Heart left ventricle (tissue), 16 donors: Measurements from ENCODE around the gene GNG8. TPM values are rescaled to one million over a fixed set of nuclear protein-coding genes. Genes with fewer than 3 reads are reported as not detected.

Experiments
- ATAC-seq, 4 donors: fragments of 200-7000 bp; cut with Tn5 transposase; one replicate each; pipeline ENCODE4 v1.9.1; 2020 to 2022; ENCODE audit warnings: moderate library complexity in 4 of 4, mild to moderate bottlenecking in 3 of 4, moderate number of reproducible peaks in 1 of 4
- DNase-seq, 5 donors: peaks; one replicate each; pipeline ENCODE4 v3.0.0-alpha.2; 2020
- H3K27ac ChIP-seq, 12 donors: fragments of 200-600 bp; sonication (generic) in 4 of 12; one replicate each; pipeline versions ENCODE4 v1.5.0 to v1.8.0; 2016 to 2022; ENCODE audit warnings: mild to moderate bottlenecking in 2 of 12
- H3K27me3 ChIP-seq, 9 donors: fragments of 200-600 bp; sonication (generic) in 2 of 9; one replicate each; pipeline versions ENCODE4 v1.5.1 to v1.8.0; 2016 to 2022; ENCODE audit warnings: mild to moderate bottlenecking in 3 of 9
- H3K36me3 ChIP-seq, 9 donors: fragments of 200-600 bp; sonication (generic) in 2 of 9; one replicate each; pipeline versions ENCODE4 v1.5.0 to v1.8.0; 2018 to 2022; ENCODE audit warnings: mild to moderate bottlenecking in 2 of 9
- H3K4me1 ChIP-seq, 12 donors: fragments of 200-600 bp; sonication (generic) in 4 of 12; one replicate each; pipeline versions ENCODE4 v1.5.0 to v1.8.0; 2016 to 2022; ENCODE audit warnings: mild to moderate bottlenecking in 3 of 12
- H3K4me3 ChIP-seq, 12 donors: fragments of 200-600 bp; sonication (generic) in 4 of 12; one replicate each; pipeline versions ENCODE4 v1.5.0 to v1.8.0; 2017 to 2022; ENCODE audit warnings: mild to moderate bottlenecking in 9 of 12, moderate library complexity in 4 of 12
- H3K9me3 ChIP-seq, 12 donors: fragments of 200-600 bp; sonication (generic) in 4 of 12; one replicate each; pipeline versions ENCODE4 v1.5.0 to v1.8.0; 2016 to 2022; ENCODE audit warnings: mild to moderate bottlenecking in 1 of 12
- POLR2A ChIP-seq, 2 donors: fragments of 450-650 bp; IDR thresholded peaks; one replicate each; pipeline ENCODE4 v1.6.1; 2017; ENCODE audit warnings: antibody characterized with exemption in 2 of 2, mild to moderate bottlenecking in 2 of 2, moderate library complexity in 2 of 2
- whole genome bisulfite sequencing, 4 donors: extraction: QIAGEN DNeasy Blood & Tissue Kit in 2 of 4; methylation state at CpG; one replicate each; pipeline versions ENCODE4 v1.1.5 to v1.1.7; 2013 to 2018; 5-methylcytosine and 5-hydroxymethylcytosine counted together
- intact Hi-C, 10 donors: fragments of 100-400 bp; cut with DNase I; formaldehyde crosslinking; loops; one replicate each; pipeline versions ENCODE4 v1.11.1 to v1.14.2; 2022
- polyA plus RNA-seq, 2 donors: library from polyadenylated mRNA; stranded (reverse); fragments of 200-250 nt; gene quantifications; one replicate each; pipeline ENCODE4 v1.2.3, GENCODE V29; 2013
- total RNA-seq, 9 donors: library from RNA; depleted of rRNA in 2 of 9; stranded (reverse); fragments of >200 nt in 2 of 9; fragmentation: NEBNext Ultra II Directional in 3 of 9; extraction: Animal tissue kit (Norgen Biotek cat#: 25700) in 3 of 9; gene quantifications; one replicate each; pipeline versions ENCODE4 v1.1.0 to v1.2.4, GENCODE V29; 2016 to 2023
- TF ChIP-seq, protein P1 (sequence below), 12 donors: fragments of 200-600 bp; sonication (generic) in 4 of 12; IDR thresholded peaks; one replicate each; pipeline versions ENCODE4 v1.5.0 to v1.8.0; 2018 to 2022; ENCODE audit warnings: antibody characterized with exemption in 12 of 12, mild to moderate bottlenecking in 5 of 12
- donor health status: ischemic (EF 13 %, LVEDD 7.1; RV severe dilation, severe dysfunction).
- donor health status: healthy with polysubstance abuse.
- donor health status: DM: no; HTN: yes; CAD: no.
- donor health status: DM: no; HTN: no; CAD: no.
- donor health status: ischemic (EF 25% LVEDD 6.9; RV normal size, moderate dysfunction).
- donor health status: ischemic (EF 25% LVEDD 5.7; RV mildly dilated, moderate dysfunction).
- donor health status: healthy.
- donor health status: DM: yes; HTN: yes; CAD: no.
- donor health status: ischemic (EF 35%, LVEDD 5.7; RV mildly dilated, moderate dysfunction).
- donor health status: nonischemic (EF 11% LVEDD 7.7; RV severe dilation, severe dysfunction).
- donor health status: DM: yes; HTN: yes; CAD: no.
- donor health status: PGD.
- donor health status: ischemic (EF 29% LVEDD 5.4; RV normal size, mild dysfunction).
- donor health status: nonischemic (EF 23%, LVEDD 6.1; RV moderate dilation, normal function).

Gene GNG8
- total and polyA plus RNA-seq, 11 donors = not detected

DNA sequence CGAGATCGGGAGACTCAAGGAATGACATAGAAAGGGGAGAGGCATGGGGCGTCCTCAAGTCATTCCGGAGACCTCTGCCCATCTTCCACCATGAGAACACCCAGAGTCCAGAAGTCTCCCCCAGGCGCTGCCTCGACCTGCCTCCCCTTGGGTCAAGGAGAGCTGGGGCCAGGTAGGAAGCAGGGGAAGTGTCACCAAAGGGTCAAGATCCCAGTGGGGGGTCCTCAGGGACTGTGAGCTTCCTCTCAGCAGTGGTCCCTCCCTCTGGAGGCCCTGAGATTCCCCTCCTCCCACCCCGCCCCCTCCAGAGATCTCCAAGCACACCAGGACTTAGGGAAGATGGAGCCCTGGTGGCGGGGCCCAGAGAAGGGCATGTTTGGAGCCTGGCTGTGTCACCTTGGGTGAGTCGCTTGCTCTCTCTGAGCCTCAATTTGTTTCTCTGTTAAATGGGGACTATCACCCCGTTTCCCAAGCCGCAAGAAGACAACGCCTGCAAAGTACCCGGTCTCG lies 24.1 kb upstream of the GNG8 start:
- no peak for ATAC-seq
- peak in 3 of 5 donors; percentile 25 to 54 (median 43) for DNase-seq
- no peak for TF ChIP-seq POLR2A (IDR thresholded peaks at IDR 0.05)
- TF ChIP-seq, protein P1, sequence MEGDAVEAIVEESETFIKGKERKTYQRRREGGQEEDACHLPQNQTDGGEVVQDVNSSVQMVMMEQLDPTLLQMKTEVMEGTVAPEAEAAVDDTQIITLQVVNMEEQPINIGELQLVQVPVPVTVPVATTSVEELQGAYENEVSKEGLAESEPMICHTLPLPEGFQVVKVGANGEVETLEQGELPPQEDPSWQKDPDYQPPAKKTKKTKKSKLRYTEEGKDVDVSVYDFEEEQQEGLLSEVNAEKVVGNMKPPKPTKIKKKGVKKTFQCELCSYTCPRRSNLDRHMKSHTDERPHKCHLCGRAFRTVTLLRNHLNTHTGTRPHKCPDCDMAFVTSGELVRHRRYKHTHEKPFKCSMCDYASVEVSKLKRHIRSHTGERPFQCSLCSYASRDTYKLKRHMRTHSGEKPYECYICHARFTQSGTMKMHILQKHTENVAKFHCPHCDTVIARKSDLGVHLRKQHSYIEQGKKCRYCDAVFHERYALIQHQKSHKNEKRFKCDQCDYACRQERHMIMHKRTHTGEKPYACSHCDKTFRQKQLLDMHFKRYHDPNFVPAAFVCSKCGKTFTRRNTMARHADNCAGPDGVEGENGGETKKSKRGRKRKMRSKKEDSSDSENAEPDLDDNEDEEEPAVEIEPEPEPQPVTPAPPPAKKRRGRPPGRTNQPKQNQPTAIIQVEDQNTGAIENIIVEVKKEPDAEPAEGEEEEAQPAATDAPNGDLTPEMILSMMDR (IDR thresholded peaks at IDR 0.05) = no peak
- H3K4me1 ChIP-seq = peaks cover 0 to 32% (median 21%) of the 10 kb centered on the region in 12 donors
- H3K27me3 ChIP-seq = peaks cover 0 to 24% (median 0%) of the 10 kb centered on the region in 9 donors
- H3K27ac ChIP-seq = peak overlapping the region in 8 of 12 donors; percentile 43 to 94 (median 80)
- intact Hi-C loops = loop anchor here in 6 of 10 donors (5.0 to 10.0 kb wide), 3 partner anchors 125 to 135 kb away; no protein-coding TSS in a partner anchor
- WGBS, 4 donors = 1 to 7% (median 4%) methylated on average over 6 to 14 of the region's 14 CpGs
- H3K4me3 ChIP-seq = peak overlapping the region; percentile 46 to 79 (median 70)
- H3K36me3 ChIP-seq = peaks cover 0 to 6% (median 0%) of the 10 kb centered on the region in 9 donors
- no peaks in the 10 kb centered on the region for H3K9me3 ChIP-seq

DNA sequence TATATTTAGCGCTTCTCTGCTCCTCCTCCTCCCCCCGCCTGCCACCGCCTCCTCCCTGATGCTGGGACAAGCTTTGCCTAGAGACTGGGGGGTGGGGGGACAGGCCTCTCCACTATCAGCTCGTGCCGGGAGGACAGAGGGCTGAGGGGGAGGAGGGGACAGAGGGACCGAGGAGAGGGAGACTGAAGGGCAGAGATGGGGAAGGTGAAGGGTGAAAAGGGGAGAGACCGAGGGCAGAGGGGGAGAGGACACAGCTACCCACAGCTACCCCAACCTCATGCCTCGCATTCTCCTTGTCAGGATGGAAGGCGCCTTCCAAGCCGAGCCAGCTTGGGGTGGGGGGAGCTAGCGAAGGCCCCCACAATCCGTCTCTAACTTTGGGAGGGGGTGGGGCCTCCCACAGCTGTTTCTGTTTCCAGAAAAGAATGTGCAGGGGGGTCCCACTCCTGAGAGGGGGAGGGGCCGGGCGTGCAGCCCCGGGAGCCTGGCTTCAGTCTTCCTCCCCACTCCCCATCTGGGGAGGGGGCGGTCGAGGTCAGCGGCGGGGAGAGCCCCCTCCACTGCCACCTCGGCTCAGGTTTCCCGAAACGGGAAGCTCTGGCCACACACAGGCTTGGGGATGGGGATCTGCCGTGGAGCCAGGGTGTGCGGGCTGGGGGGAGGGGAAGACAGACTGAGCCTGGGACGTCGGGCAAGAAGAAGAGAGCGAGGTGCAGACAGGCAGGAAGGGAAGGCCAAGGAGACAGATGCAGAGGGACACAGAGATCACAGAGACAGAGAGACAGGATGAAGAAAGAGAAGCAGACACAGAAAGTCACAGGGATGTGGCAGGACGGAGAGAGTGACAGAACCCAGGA lies 23.4 kb upstream of the GNG8 start:
- Histone ChIP-seq H3K4me3 (peak overlapping the region; percentile 46 to 79 (median 70)), H3K27ac (peak overlapping the region in 8 of 12 donors; percentile 43 to 94 (median 80)), H3K27me3 (peaks cover 0 to 24% (median 0%) of the 10 kb centered on the region in 9 donors), H3K9me3 (no peaks in the 10 kb centered on the region), H3K36me3 (peaks cover 0 to 6% (median 0%) of the 10 kb centered on the region in 9 donors), H3K4me1 (peaks cover 0 to 33% (median 23%) of the 10 kb centered on the region in 12 donors)
- WGBS, 4 donors = 4 to 9% (median 7%) methylated on average over 23 to 28 of the region's 28 CpGs
- intact Hi-C loops = loop anchor here in 7 of 10 donors (1.0 to 10.0 kb wide), 4 partner anchors 19 to 135 kb away; no protein-coding TSS in a partner anchor
- TF ChIP-seq, protein P1 (IDR thresholded peaks at IDR 0.05) = no peak
- no peak for TF ChIP-seq POLR2A (IDR thresholded peaks at IDR 0.05)
- DNase-seq (peak in 4 of 5 donors; percentile 47 to 76 (median 59)), ATAC-seq (no peak)

DNA sequence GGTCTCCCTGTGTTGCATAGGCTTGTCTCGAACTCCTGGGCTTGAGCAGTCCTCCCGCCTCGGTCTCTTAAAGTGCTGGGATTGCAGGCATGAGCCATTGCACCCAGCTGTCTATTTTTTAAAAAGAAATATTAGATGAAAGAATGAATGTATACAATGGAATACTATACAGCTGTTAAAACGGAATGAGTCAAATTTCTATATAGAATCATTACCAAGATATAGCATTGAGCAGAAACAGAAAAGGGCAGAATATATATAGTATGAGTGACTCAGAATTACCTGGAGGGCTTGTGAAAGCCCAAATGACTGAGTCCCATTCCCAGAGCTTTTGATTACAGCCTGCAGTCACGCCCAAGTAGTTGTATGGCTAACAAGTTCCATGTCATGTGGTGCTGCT lies 20.5 kb upstream of the GNG8 start:
- Histone ChIP-seq H3K27ac (peak overlapping the region in 1 of 12 donors; percentile 44), H3K4me3 (no peak overlapping the region), H3K36me3 (peaks cover 0 to 11% (median 0%) of the 10 kb centered on the region in 9 donors), H3K27me3 (peaks cover 0 to 31% (median 0%) of the 10 kb centered on the region in 9 donors), H3K4me1 (peaks cover 0 to 30% (median 17%) of the 10 kb centered on the region in 12 donors), H3K9me3 (no peaks in the 10 kb centered on the region)
- ATAC-seq (no peak), DNase-seq (no peak)
- intact Hi-C loops = no loop called here
- WGBS, 4 donors = 95 to 99% (median 98%) methylated on average over 5 of the region's 5 CpGs
- TF ChIP-seq, protein P1 (IDR thresholded peaks at IDR 0.05) = no peak
- TF ChIP-seq POLR2A (IDR thresholded peaks at IDR 0.05) = no peak
